Measurements from ENCODE around the gene GLT8D2. TPM values are rescaled to one million over a fixed set of nuclear protein-coding genes. Genes with fewer than 3 reads are reported as not detected.

GLT8D2 gene
- total RNA-seq (2014; rRNA removed; shearing (Covaris generic)), result 1.2 TPM in 1 of 2 replicates, not detected in the other
- 0.38 and 1.7 TPM in 2 replicates for polyA plus RNA-seq (2015; cell fraction: cytosol; rRNA removed)
- 0.35 and 0.60 TPM in 2 replicates for polyA plus RNA-seq (2015; cell fraction: nucleus; rRNA removed)

GRCh38 chr12:104049903-104050356 is at the start of gene GLT8D2:
TSS of gene GLT8D2 (minus strand) at chr12:104050187. CDS start at chr12:104019648, 30,539 bp downstream.
- in situ Hi-C loops (cut with HindIII; ENCODE audit: low pct_unique_long_range_greater_than_20kb, low sequenced_read_pairs), result no loop called here
- DNase-seq (ENCODE audit: low read depth, low spot score), result no peak

- in situ Hi-C loops (cut with HindIII; ENCODE audit: low pct_unique_long_range_greater_than_20kb, low sequenced_read_pairs), result no loop called here
- no peak for DNase-seq (ENCODE audit: low read depth, low spot score)
Observed at GRCh38 chr12:104097954-104098353, 48.0 kb upstream of the GLT8D2 start.

GRCh38 chr12:104095289-104095688 is 45.3 kb upstream of the GLT8D2 start:
- in situ Hi-C loops (cut with HindIII; ENCODE audit: low pct_unique_long_range_greater_than_20kb, low sequenced_read_pairs), result no loop called here
- no peak for DNase-seq (ENCODE audit: low read depth, low spot score)

GRCh38 chr12:104094284-104094683 is 44.3 kb upstream of the GLT8D2 start:
- no peak for DNase-seq (ENCODE audit: low read depth, low spot score)
- in situ Hi-C loops (cut with HindIII; ENCODE audit: low pct_unique_long_range_greater_than_20kb, low sequenced_read_pairs), result no loop called here

GRCh38 chr12:104091136-104091535 is 41.1 kb upstream of the GLT8D2 start:
- in situ Hi-C loops (cut with HindIII; ENCODE audit: low pct_unique_long_range_greater_than_20kb, low sequenced_read_pairs), result no loop called here
- DNase-seq (ENCODE audit: low read depth, low spot score), result no peak

GRCh38 chr12:104090685-104091084 is 40.7 kb upstream of the GLT8D2 start:
- peak; percentile 4 for DNase-seq (ENCODE audit: low read depth, low spot score)
- in situ Hi-C loops (cut with HindIII; ENCODE audit: low pct_unique_long_range_greater_than_20kb, low sequenced_read_pairs), result no loop called here

- in situ Hi-C loops (cut with HindIII; ENCODE audit: low pct_unique_long_range_greater_than_20kb, low sequenced_read_pairs), result no loop called here
- DNase-seq (ENCODE audit: low read depth, low spot score), result no peak
Observed at GRCh38 chr12:104083769-104084475, 33.9 kb upstream of the GLT8D2 start.

- no peak for DNase-seq (ENCODE audit: low read depth, low spot score)
- in situ Hi-C loops (cut with HindIII; ENCODE audit: low pct_unique_long_range_greater_than_20kb, low sequenced_read_pairs), result no loop called here
Observed at GRCh38 chr12:104080764-104081163, 30.8 kb upstream of the GLT8D2 start.

- in situ Hi-C loops (cut with HindIII; ENCODE audit: low pct_unique_long_range_greater_than_20kb, low sequenced_read_pairs), result no loop called here
- no peak for DNase-seq (ENCODE audit: low read depth, low spot score)
Observed at GRCh38 chr12:104079024-104079423, 29.0 kb upstream of the GLT8D2 start.

- no peak for DNase-seq (ENCODE audit: low read depth, low spot score)
- in situ Hi-C loops (cut with HindIII; ENCODE audit: low pct_unique_long_range_greater_than_20kb, low sequenced_read_pairs), result no loop called here
Observed at GRCh38 chr12:104073699-104074098, 23.7 kb upstream of the GLT8D2 start.

GRCh38 chr12:104072099-104072498 is 22.1 kb upstream of the GLT8D2 start:
- in situ Hi-C loops (cut with HindIII; ENCODE audit: low pct_unique_long_range_greater_than_20kb, low sequenced_read_pairs), result no loop called here
- no peak for DNase-seq (ENCODE audit: low read depth, low spot score)

- DNase-seq (ENCODE audit: low read depth, low spot score), result no peak
- in situ Hi-C loops (cut with HindIII; ENCODE audit: low pct_unique_long_range_greater_than_20kb, low sequenced_read_pairs), result no loop called here
Observed at GRCh38 chr12:104064842-104065427, 14.9 kb upstream of the GLT8D2 start.

- DNase-seq (ENCODE audit: low read depth, low spot score), result peak; percentile 83
- in situ Hi-C loops (cut with HindIII; ENCODE audit: low pct_unique_long_range_greater_than_20kb, low sequenced_read_pairs), result no loop called here
Observed at GRCh38 chr12:104064031-104064841, 14.2 kb upstream of the GLT8D2 start, which contains the start of gene HCFC2. TSS of gene HCFC2 (plus strand) at chr12:104064531. CDS start at chr12:104064561, 30 bp downstream.

- DNase-seq (ENCODE audit: low read depth, low spot score), result peak; percentile 35
- in situ Hi-C loops (cut with HindIII; ENCODE audit: low pct_unique_long_range_greater_than_20kb, low sequenced_read_pairs), result no loop called here
Observed at GRCh38 chr12:104063712-104064030, 13.7 kb upstream of the GLT8D2 start.

GRCh38 chr12:104060791-104061190 is 10.8 kb upstream of the GLT8D2 start:
- in situ Hi-C loops (cut with HindIII; ENCODE audit: low pct_unique_long_range_greater_than_20kb, low sequenced_read_pairs), result no loop called here
- DNase-seq (ENCODE audit: low read depth, low spot score), result no peak

- no peak for DNase-seq (ENCODE audit: low read depth, low spot score)
- in situ Hi-C loops (cut with HindIII; ENCODE audit: low pct_unique_long_range_greater_than_20kb, low sequenced_read_pairs), result no loop called here
Observed at GRCh38 chr12:104059963-104060362, 10.0 kb upstream of the GLT8D2 start.

GRCh38 chr12:104058802-104059201 is 8.8 kb upstream of the GLT8D2 start:
- in situ Hi-C loops (cut with HindIII; ENCODE audit: low pct_unique_long_range_greater_than_20kb, low sequenced_read_pairs), result no loop called here
- no peak for DNase-seq (ENCODE audit: low read depth, low spot score)

- in situ Hi-C loops (cut with HindIII; ENCODE audit: low pct_unique_long_range_greater_than_20kb, low sequenced_read_pairs), result no loop called here
- DNase-seq (ENCODE audit: low read depth, low spot score), result peak; percentile 58
Observed at GRCh38 chr12:104057771-104058197, 7.8 kb upstream of the GLT8D2 start.

Data from SK-MEL-5 (cell line).